GM21360 (cell line): ENCODE data around the gene LYPD5.
"Not testable (repeated sequence)": the region's sequence is repeated elsewhere in the genome, so short reads cannot be mapped to it uniquely, and the experiment has no call there.

ENCODE experiments used
- ATAC-seq: cut with Tn5 transposase; IDR thresholded peaks from one replicate; pipeline ENCODE4 v1.9.1; 2021; ENCODE audit warnings: mild to moderate bottlenecking, moderate library complexity; ENCODE audit not compliant: unreplicated experiment

The LYPD5 gene, protein sequence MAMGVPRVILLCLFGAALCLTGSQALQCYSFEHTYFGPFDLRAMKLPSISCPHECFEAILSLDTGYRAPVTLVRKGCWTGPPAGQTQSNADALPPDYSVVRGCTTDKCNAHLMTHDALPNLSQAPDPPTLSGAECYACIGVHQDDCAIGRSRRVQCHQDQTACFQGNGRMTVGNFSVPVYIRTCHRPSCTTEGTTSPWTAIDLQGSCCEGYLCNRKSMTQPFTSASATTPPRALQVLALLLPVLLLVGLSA

DNA sequence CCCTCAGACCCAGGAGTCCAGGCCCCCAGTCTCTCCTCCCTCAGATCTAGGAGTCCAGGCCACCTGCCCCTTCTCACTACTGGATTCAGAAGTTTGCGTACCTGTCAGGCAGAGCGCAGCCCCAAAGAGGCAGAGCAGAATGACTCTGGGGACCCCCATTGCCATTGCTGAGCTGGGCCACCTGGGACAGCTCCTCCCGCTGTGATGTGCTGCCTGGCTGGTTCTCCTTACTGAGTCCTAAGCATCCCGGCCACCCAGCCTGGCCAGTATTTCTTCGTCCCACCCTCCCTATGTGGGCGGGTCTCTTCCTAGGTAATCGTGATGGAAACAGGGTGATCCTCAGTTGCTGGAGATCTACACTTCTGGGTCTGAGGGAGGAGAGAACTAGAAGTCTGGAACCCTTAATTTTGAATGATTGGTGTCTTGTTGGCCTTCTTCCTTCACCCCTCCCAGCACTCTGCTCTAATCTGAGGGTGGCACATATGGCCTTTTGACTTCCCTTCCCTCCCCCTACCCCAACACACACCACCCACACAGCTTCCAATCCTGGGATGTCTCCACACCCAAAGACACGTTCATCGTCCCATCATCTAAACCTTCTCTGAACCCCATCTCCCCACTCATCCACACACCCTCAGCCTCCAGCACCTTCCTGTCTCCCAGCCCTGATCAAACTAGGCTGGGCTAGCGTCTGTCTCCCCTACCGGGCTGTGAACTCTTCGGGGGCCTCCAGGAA, at the start of gene LYPD5:
Gene LYPD5 (minus strand): TSS at position 232 of the 736 bp plus-strand sequence. CDS start 67 bp downstream, at position 165.
- ATAC-seq: no peak

DNA sequence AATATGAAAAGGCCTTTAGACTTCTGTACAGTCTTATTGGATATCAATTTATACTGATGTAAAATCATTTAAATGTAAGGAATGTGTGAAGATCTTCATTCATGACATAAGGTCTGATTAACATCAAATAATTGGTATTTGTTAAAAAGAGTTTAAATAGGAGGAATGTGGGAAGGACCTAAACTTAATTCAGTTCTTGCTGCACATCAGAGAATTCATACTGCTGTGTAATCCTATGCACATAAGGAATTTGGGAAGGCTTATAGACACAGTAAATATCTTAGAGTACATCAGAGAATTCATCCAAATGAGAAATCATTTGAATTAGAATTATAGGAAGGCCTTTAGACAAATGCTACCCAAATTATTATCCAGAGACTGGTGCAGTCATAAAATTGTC, 46.6 kb upstream of the LYPD5 start:
- ATAC-seq: no peak

DNA sequence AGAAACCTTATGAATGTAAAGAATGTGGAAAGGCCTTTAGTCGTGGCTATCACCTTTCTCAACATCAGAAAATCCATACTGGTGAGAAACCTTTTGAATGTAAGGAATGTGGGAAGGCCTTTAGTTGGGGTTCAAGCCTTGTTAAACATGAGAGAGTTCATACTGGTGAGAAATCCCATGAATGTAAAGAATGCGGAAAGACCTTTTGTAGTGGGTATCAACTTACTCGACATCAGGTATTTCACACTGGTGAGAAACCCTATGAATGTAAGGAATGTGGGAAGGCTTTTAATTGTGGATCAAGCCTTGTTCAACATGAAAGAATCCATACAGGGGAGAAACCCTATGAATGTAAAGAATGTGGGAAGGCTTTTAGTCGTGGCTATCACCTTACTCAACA, 45.6 kb upstream of the LYPD5 start:
- ATAC-seq: no peak

DNA sequence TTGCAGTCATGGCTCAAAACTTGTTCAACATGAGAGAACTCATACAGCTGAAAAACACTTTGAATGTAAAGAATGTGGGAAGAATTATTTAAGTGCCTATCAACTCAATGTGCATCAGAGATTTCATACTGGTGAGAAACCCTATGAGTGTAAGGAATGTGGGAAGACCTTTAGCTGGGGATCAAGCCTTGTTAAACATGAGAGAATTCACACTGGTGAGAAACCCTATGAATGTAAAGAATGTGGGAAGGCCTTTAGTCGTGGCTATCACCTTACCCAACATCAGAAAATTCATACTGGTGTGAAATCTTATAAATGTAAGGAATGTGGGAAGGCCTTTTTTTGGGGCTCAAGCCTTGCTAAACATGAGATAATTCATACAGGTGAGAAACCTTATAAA, 45.0 kb upstream of the LYPD5 start:
- no peak for ATAC-seq

DNA sequence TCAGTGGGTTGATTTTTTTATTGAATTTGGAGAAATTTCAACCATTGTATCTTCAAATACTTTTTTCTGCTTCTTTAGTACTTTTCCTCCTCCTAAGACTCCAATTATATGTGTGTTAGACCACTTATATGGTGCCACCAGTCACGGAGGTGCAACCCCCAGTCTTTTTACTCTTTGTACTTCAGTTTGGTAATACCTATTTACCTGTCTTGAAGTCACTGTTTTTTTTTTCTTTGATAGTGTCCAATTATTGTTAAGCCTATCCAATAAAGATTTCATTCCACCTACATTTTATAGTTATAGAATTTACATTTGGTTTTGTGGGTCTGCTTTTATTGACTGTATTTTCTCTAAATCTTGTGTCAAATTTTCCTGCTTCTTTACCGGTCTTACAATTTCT, 39.8 kb upstream of the LYPD5 start:
- ATAC-seq: no peak

DNA sequence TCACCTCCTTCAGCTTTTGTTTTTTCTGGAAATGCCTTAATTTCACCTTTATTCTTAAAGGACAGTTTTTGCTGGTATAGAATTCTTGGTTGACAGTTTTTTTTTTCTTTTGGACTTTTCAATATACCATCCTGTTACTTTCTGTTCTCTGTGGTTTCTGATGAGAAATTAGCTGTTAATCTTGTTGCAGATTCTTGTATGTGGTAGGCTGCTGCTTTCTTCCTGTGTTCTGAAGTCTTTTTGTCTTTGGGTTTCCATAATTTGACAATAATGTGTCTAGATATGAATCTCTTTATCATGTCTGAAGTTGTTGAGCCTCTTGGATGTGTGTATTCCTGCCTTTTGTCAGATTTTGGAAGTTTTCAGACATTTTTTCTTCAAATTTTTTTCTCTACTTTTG, 36.9 kb upstream of the LYPD5 start:
- ATAC-seq: no peak

DNA sequence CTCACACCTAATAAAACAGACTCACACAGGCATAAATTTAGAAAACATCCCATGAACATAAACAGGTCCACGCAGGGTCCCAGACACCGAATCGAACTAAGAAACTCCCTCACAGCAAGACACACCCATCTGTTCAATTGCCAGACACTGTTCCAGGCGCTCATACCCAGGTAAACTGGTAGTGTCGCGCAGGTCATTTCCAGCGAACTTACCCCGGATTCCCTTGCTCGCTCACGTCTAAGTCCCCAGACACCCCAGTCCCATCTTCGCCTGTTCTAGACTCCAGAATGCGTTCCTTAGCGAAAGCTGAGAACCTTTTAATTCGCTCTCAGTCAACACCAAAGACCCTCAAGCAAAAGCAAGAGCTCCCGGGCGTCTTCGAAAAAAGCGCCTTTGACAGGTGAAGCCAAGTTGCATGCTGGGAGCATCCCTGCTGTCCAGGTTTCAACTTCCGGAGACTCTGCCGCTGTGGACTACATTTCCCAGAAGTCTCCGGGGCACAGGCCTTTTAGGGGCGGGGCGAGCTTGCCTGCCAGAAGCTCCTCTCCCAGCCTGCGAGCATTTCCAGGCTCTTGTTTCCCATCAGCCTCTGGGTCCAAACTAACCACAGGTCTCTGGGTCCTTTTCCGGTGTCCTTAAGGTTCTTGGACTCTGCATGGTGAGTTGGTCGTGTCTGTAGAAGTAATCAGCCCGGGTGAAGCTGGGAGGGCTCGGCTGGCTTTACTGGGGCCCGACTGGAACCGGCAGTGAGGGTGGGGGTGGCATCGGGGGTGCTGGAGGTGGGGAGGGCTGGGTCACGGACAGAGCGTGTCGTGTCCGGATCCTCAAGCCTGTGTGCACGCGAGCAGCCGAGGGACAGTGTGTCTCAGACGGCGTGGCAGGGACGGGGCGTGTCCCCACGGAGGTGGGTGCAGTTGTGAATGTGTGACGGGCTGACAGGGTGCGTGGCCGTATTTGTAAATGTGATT, 24.8 kb upstream of the LYPD5 start, which contains the start of gene ZNF283:
Gene ZNF283 (plus strand): TSS at position 535 of the 968 bp plus-strand sequence. CDS start 6,184 bp downstream, outside the sequence.
- ATAC-seq: peak; percentile 67

DNA sequence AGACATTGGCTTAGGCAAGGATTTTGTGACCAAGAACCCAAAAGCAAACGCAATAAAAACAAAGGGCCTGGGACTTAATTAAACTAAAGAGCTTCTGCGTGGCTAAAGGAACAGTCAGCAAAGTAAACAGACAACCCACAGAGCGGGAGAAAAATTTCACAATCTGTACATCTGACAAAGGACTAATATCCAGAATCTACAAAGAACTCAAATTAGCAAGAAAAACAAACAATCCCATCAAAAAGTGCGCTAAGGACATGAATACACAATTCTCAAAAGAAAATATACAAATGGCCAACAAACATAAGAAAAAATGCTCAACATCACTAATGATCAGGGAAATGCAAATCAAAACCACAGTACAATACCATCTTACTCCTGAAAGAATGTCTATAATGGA, 22.3 kb upstream of the LYPD5 start:
- not testable (repeated sequence) for ATAC-seq

DNA sequence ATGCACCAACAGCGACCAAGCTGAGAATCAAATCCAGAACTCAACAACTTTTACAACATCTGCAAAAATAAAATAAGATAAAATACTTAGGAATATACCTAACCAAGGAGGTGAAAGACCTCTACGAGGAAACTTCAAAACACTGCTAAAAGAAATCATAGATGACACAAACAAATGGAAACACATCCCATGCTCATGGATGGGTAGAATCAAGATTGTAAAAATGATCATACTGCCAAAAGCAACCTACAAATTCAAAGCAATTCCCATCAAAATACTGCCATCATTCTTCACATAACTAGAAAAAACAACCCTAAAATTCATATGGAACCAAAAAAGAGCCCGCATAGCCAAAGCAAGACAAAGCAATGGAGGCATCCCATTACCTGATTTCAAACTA, 21.6 kb upstream of the LYPD5 start:
- not testable (repeated sequence) for ATAC-seq

DNA sequence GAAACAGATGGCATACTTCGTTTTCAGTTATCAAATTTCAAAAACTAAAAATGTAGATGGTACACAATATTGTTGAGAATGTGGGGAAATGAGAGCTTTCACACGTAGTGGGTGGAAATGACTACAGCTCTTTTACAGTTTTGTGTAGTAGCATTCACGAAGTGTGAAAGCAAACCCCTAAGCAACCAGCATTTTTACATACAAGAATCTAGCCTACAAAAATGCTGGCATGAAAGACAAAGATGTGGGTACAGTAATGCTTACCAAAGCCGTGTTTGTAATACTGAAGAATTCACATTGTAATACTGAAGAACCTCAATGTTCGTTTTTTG, 18.6 kb upstream of the LYPD5 start:
- ATAC-seq: no peak

DNA sequence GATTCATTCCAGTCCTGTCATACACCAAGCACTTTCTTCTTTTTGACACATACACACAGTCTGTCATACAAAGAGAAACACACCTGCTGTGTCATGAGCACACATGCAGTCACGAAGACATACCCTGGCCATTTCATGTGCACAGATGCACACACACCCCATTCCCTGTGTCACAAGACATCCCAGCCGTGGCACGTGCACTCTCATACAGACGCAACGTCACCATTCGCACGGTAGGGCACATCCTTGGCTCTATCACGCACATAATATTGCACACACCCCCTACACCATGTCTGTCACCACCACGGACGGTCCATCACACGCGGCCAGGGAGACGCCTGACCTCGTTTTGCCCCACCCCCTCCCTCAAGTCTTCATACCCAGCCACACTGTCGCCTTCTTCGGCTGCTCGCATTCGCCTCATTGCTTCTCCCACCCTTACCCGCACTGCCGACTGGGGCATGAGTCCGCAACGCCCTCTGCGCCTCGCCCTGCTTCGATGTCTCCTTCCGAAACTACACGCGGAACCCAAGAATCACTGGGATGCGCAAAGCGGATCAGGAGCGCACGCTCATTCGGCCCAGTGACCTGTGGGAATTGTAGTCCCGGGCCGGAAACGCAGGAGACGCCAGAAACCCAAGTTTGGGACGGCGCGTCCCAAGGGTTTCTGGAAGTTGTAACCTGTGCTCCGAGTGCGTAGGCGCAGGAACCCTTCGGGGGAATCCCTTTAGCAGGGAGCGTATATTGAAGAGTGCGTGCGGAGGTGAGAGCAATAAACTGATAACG, 18.0 kb upstream of the LYPD5 start:
- ATAC-seq: no peak

DNA sequence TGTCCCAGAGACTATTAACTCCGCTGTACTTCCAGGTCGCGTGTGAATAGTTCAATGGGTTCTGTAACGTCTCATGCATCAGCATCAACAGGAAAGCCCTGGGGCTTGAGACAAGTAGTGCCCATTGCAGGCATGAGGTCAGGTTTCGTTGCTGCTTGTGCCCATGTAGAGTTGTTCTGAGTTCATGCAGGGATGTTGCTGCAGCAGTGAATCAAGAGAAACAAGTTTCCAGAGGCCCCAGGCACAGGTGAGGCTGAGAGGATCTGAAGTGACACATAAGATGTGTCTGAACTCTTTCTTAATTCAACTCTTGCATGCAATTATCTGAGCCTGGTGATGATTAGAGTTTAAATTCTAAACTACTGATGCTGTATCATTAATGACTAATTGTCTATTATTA, 16.3 kb upstream of the LYPD5 start:
- ATAC-seq: no peak

DNA sequence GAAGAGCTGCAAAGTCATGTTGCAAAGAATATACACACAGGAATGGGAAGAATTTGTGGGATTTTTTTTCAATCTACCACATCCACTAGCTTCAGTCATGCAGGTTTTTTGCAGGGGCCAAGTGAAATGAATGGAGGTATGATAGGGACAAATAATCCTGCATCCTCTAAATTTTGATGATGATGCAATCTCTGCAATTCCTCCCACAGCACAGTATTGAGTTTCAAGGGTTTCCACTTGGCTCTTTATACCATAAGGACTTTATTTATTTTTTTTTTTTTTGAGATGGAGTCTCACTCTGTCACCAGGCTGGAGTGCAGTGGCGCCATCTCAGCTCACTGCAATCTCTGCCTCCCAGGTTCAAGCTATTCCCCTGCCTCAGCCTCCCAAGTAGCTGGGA, 15.2 kb upstream of the LYPD5 start:
- ATAC-seq: not testable (repeated sequence)

DNA sequence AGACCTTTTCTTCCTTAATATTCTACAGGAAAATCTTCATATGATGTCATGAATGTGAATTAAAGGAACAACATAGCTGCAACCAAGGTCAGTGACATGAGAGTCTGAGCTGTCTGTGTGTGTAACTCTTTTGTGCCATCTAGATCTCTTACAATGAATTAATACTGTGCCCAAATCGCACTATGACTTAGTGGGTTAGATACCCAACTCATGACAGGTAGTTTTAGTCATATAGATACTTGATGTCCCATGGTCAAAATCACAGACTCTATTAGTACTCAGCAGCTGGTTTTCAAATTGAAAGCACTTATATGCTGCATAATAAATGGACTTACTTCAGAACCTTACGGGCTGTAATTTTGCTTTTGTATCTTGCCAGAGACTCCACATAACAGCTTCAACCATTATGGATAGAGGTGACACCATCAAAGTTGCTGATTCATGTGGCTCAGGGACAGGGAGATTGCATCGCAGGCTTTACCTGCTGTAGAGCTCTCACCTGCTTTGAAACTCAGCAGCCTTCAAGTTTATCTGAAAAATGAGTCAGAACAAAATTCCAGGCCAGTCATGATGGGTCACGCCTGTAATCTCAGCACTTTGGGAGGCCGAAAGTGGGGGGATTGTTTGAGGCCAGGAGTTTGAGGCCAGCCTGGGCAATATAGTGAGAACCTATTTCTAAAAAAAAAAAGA, 12.6 kb upstream of the LYPD5 start:
- ATAC-seq: no peak

DNA sequence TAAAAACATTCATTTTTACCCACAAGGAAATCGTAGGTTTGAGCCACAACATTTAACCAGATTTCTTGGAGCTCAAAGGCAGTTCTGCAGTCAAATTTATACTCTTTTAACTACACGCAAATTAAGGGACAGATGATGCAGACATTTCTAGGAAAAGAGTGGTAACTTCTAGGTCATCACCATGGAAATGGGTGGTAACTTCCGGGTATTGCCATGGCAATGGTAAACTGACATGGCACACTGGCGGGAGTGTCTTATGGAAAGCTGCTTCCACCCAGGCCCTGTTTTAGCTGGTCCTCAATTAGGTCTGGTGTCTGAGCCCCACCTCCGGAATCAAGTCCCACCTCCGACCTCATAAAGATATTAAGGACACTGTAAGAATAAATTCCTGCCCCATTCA, 10.4 kb upstream of the LYPD5 start:
- ATAC-seq: no peak

DNA sequence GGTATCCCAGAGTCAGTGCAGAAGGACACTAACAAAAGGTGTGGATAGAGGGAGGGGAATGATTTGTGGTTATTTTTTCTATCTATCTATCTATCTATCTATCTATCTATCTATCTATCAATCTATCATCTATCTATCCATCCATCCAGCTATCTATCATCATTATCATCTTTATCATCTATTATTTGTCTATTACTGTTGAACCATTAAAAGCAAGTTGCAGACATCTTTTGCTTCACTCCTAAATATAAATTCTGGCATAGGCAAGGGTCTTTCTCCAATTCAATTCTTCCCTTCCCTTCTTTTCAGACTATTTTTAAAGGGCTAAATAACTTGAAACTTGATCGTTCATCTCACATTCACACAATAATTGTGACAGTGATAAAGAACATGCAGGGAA, 10.0 kb upstream of the LYPD5 start:
- no peak for ATAC-seq

DNA sequence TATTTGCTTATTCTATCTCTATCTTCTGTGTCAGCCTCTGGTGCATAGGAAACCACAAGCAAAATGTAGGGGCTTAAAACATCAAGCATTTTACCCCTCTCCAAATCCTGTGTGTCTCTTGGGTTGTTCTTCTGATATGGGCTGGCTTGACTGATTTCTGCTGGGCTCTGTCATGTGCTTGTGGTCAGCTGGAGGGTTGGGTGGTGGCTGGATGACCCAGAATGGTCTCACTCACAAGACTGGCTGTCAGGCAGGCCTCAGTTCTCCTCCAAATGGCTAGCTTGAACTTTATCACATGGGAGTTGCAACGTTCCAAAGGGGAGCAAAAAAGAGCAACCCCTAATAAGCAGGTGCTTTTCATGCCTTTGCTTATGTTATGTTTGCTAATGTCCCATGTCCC, 9.6 kb upstream of the LYPD5 start:
- ATAC-seq: no peak

DNA sequence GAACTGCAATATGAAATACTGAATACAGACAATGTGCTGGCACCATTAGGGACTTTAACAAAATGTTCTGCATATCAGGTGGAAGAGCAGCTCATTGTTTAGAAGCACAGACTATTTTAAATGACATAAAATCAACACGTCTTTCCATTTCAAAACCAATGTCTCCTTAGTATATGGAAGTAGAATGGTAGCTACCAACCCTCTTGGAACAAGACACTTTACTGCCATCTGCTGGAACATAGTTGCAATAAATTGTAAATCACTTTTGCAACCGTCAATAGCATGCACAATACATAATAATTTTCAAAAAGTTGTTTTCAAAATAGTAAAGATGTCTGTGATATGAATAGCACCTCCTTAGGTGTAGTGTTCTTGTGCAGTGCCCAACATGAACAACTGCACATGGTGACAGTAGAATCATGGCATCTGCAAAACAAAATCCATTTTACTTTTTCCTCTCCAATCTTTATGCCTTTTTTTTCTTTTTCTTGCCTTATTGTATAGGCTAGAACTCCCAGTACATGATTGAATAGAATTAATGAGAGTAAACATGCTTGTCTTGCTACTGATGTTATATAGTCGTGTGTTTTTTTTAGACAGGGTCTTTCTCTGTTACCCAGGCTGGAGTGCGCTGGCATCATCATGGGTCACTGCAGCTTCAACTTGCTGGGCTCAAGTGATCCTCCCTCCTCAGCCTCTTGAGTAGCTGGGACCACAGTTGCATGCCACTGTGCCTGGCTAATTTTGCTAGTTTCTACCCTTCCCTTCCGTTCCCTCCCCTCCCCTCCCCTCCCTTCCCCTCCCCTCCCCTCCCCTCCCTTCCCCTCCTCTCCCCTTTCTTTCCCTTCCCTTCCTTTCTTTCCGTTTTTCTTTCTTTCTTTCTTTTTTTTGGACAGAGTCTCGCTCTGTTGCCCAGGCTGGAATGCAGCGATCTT, 7.8 kb upstream of the LYPD5 start:
- ATAC-seq: no peak

DNA sequence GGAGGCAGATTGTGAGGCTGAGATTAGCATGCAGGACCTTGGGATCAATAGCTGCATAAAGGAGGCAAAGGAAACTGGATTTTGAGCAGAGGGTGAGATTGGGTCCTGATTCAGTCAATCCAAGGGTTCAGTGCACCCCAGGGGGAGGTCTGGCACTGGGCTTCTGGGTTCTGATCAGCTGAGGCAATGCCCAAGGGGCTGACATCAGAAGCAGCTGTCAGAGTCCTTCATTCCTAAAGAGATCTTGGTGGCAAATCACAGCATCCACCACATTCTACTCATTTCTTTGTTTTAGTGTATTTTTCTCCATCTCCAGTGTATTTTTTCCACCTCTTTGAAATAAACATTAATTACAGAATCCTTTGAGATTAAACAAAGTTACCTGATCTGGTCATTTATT, 5.4 kb upstream of the LYPD5 start:
- ATAC-seq: no peak
